ENCODE data around the gene DSCAML1.

- TF ChIP-seq CTCF (IDR thresholded peaks at IDR 0.05) (no peak), EP300 (IDR thresholded peaks at IDR 0.05) (no peak)
Measured at GRCh38 chr11:117687776-117688175, 109.2 kb downstream of the DSCAML1 start.

Measured in tibial nerve (tissue), 4 donors.